ENCODE data around the gene BBS1. TPM values are rescaled to one million over a fixed set of nuclear protein-coding genes. Genes with fewer than 3 reads are reported as not detected.

Gene BBS1
- total RNA-seq, 2 experiments from 2014 or later, result 11.1 to 13.2 TPM

DNA sequence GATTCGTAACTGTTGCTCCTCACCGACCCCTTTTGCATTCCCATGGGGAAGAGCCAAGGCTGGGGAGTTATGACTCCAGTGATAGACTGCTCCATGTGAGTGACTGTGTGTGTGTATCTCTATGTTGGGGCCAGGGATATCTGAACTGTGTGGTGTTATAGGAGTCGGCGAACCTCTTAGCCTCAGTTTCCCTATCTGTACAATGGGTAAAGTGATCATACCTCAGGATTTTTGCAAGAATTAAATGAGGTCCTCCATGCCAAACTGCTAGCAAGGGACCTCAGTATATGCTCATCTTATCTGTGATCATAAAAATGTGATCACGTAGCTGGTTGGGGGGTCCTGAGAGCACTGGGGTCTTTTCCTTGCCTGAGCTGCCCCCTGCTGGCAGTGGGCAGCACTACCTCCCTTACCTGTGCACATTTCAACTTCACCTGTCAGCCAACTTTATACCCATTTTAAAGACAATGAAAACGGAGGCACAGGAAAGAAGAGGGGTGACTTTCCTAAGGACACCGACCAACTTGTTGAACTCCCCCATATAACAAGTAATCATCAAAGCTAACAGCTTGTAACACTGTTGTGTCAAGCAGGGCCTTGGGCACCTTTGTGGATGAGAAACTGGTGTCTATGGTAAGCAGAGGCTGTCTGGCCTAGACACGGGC, 31.6 kb upstream of the BBS1 start:
- intact Hi-C loops (cut with micrococcal nuclease), result loop anchor here (1.0 kb wide), 1 partner anchor 40 kb away; no protein-coding TSS in a partner anchor
- Mint-ChIP-seq H3K27ac (peak overlapping the region; percentile 87), H3K27me3 (no peaks in the 10 kb centered on the region), H3K9me3 (no peaks in the 10 kb centered on the region), H3K4me1 (ENCODE audit: low read depth) (peaks cover 21% of the 10 kb centered on the region), H3K4me3 (peak overlapping the region; percentile 88), H3K36me3 (peaks cover 9% of the 10 kb centered on the region)
- DNase-seq, result peak; percentile 42
- ChIA-PET POLR2A (interaction anchor here (0.6 to 2.0 kb wide), 2 partner anchors 40 to 67 kb away, joined by 3 to 9 read pairs; partner anchors contain the start of genes MRPL11 and ZDHHC24), CTCF (interaction anchor here (0.8 to 2.0 kb wide), 11 partner anchors 8 to 70 kb away, joined by 3 to 17 read pairs (median 4); partner anchors contain the start of genes MRPL11 and PELI3)

DNA sequence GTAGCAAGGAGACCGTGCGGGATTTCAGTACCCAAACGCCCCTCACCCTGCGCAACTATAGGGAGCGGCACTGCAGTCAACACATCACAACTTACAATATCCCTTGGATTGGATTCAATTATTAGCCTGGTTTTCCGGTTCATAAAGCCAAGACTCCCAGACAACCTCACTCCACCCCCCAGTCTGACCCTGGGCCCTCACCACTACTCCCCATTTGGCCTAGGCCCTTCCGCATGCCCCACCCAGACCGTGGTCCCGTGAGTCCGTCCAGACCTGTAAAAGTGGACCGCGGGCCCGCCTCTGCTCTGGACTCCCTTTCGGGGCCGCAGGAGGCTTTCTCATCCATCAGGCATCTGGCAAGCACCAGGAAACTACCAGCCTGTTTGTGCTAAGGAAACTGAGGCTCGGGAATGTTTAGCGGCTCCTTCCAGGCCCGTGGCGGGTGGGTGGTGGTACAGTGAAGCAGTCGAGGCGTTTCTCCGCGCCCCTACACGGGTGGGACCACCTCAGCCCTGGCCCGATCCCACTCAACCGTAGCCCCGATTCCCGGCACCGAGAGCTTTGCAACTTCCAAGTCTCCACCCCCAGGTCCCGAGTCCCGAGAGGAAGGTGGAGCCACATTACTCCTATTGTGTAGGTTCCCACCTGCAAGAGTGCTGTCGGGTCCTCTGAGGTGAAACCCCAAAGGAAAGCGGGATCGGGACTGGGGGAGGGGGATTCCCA, 30.9 kb upstream of the BBS1 start:
- H3K4me1 Mint-ChIP-seq (ENCODE audit: low read depth), result peaks cover 22% of the 10 kb centered on the region
- ChIA-PET POLR2A (interaction anchor here (0.8 to 2.0 kb wide), 12 partner anchors 10 to 362 kb away, joined by 3 to 15 read pairs (median 5); partner anchors contain the start of genes B4GAT1, CTSF, MRPL11 and PELI3), CTCF (interaction anchor here (0.8 to 2.0 kb wide), 24 partner anchors 9 to 199 kb away, joined by 3 to 17 read pairs (median 4); partner anchors contain the start of genes MRPL11, PELI3 and RBM4B)
- intact Hi-C loops (cut with micrococcal nuclease), result loop anchor here (1.0 kb wide), 5 partner anchors 13 to 199 kb away; partner anchors contain the start of genes ACTN3, PELI3 and ZDHHC24
- no peaks in the 10 kb centered on the region for H3K9me3 Mint-ChIP-seq
- no peak for DNase-seq
- peaks cover 9% of the 10 kb centered on the region for H3K36me3 Mint-ChIP-seq
- H3K4me3 Mint-ChIP-seq, result peak overlapping the region; percentile 88
- peak overlapping the region; percentile 87 for H3K27ac Mint-ChIP-seq
- H3K27me3 Mint-ChIP-seq, result no peaks in the 10 kb centered on the region

DNA sequence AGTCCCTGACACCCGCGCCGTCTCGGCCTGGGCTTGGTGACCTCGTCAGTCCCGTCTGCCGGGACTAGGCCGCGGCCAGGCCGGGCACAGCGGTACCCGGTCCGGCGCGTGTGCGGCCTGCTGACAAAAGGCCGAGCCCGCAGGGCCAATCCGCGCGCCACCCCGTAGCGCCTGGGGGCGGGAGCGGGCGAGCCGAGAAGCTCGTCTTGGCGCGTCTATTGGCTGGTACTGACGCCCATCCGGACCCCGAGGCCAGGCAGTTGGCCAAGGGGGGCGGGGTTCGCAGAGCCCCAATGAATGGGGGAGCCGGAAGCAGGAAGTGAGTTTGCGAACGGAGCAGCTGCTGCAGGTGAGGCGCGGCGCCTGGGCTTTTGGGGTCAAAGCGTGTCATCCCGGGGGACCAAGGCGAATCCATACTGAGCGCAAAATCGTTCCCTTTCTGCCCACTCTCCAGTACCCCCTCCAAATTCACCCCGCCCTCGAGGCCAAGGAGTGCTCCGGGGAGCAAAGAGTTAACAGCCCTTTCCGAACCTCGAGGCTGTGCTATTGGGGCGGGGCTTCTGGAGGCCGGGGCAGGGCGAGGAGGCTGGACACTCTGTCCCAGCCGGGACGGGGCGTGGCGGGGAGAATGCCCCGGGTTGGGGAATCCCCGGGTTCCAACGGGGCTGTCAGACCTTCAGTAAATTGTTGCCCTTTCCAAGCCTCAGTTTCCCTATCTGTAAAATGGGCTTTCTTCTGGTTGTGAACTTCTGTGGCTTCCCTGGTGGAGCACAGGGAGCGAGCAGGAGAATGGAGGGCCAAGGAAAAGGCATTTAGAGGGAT, 30.1 kb upstream of the BBS1 start, which contains the start of gene DPP3:
Gene DPP3, plus strand, starts transcription at position 318 of the 822 bp plus-strand sequence. CDS start 1,767 bp downstream, outside the sequence.
- peak; percentile 98 for DNase-seq
- H3K27ac Mint-ChIP-seq, result peak within 1 kb of the TSS; percentile 87
- H3K4me1 Mint-ChIP-seq (ENCODE audit: low read depth), result peaks cover 25% of the 10 kb centered on the region
- peak within 1 kb of the TSS; percentile 88 for H3K4me3 Mint-ChIP-seq
- H3K36me3 Mint-ChIP-seq, result peaks cover 9% of the 10 kb centered on the region
- ChIA-PET POLR2A (interaction anchor here (0.5 to 2.0 kb wide), 13 partner anchors 11 to 863 kb away, joined by 3 to 15 read pairs (median 5); partner anchors contain the start of genes B4GAT1, CTSF, MRPL11 and PELI3), CTCF (interaction anchor here (0.6 to 1.4 kb wide), 17 partner anchors 9 to 198 kb away, joined by 3 to 13 read pairs (median 3); partner anchors contain the start of genes MRPL11, PELI3 and RBM4B)
- no peaks in the 10 kb centered on the region for H3K27me3 Mint-ChIP-seq
- no peaks in the 10 kb centered on the region for H3K9me3 Mint-ChIP-seq
- intact Hi-C loops (cut with micrococcal nuclease), result loop anchor here (1.0 kb wide), 4 partner anchors 14 to 198 kb away; partner anchors contain the start of genes ACTN3, PELI3 and ZDHHC24

DNA sequence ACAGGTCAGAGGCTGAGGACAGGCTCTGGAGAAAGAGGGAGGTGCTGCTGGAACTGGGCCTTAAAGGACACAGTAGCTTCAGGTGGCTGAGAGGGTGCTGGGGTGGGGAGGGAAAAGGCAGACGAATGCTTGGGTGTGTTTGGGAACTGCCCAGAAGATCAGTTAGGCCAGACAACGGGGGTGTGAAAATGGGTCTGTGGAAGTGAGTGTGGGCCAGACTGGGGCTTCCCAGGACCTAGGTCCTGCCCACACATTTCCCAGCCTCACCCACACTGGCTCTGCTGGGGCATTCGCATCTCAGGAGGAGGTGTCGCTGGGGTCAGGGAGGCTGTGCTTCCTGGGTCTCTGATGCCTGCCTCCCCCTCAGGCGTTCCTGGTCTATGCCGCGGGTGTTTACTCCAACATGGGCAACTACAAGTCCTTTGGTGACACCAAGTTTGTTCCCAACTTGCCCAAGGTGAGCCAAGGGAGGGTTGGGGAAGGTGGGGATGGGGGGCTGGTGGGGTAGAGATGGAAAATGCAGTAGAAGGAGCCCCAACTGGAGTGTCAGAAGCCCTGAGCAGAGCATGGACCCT, 25.5 kb upstream of the BBS1 start:
- intact Hi-C loops (cut with micrococcal nuclease), result no loop called here
- Mint-ChIP-seq H3K4me1 (ENCODE audit: low read depth) (peaks cover 20% of the 10 kb centered on the region), H3K36me3 (peaks cover 17% of the 10 kb centered on the region), H3K27me3 (no peaks in the 10 kb centered on the region), H3K27ac (no peak overlapping the region), H3K4me3 (no peak overlapping the region), H3K9me3 (no peaks in the 10 kb centered on the region)
- no peak for DNase-seq
- CTCF ChIA-PET, result no interaction called here
- POLR2A ChIA-PET, result no interaction called here

DNA sequence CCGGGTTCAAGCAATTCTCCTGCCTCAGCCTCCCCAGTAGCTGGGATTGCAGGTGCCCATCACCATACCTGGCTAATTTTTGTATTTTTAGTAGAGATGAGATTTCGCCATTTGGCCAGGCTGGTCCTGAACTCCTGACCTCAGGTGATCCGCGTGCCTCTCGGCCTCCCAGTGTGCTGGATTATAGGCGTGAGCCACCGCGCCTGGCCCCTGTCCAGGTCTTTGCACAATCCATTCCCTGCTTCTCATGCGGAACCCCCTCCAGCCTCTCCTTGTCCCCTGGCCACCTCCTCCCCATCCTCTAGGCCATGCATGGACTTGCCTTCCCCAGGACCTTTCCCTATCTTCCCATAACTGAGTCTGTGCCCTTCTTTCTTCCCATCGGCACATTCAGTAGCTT, 21.5 kb upstream of the BBS1 start:
- no peak for DNase-seq
- H3K4me1 Mint-ChIP-seq (ENCODE audit: low read depth), result peaks cover 3% of the 10 kb centered on the region
- ChIA-PET POLR2A (no interaction called here), CTCF (interaction anchor here (1.0 kb wide), 1 partner anchor 10 kb away, joined by 3 read pairs; no protein-coding TSS in a partner anchor)
- H3K27ac Mint-ChIP-seq, result no peak overlapping the region
- H3K36me3 Mint-ChIP-seq, result peaks cover 19% of the 10 kb centered on the region
- H3K4me3 Mint-ChIP-seq, result no peak overlapping the region
- no peaks in the 10 kb centered on the region for H3K27me3 Mint-ChIP-seq
- intact Hi-C loops (cut with micrococcal nuclease), result no loop called here
- no peaks in the 10 kb centered on the region for H3K9me3 Mint-ChIP-seq

DNA sequence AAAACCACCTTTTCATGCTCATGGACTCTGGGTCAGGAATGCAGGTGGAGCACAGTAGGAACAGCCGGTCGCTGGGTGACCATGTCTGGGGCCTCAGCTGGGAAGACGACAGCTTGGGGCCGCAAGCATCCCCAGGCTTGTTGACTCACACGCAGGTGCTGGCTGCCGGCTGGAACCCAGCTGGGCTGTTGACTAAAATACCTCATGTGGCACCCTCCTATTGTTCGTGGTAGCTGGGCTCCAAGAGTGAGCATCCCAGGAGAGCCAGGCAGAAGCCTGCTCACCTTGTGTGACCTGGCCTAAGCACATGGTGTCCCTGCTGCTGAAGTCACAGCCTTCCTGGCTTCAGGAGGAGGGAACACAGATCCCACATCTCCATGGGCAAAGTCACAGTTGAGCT, 20.8 kb upstream of the BBS1 start:
- peaks cover 19% of the 10 kb centered on the region for H3K36me3 Mint-ChIP-seq
- H3K27me3 Mint-ChIP-seq, result no peaks in the 10 kb centered on the region
- CTCF ChIA-PET, result no interaction called here
- H3K9me3 Mint-ChIP-seq, result no peaks in the 10 kb centered on the region
- intact Hi-C loops (cut with micrococcal nuclease), result no loop called here
- POLR2A ChIA-PET, result no interaction called here
- no peak overlapping the region for H3K4me3 Mint-ChIP-seq
- H3K4me1 Mint-ChIP-seq (ENCODE audit: low read depth), result peaks cover 2% of the 10 kb centered on the region
- no peak overlapping the region for H3K27ac Mint-ChIP-seq
- no peak for DNase-seq

DNA sequence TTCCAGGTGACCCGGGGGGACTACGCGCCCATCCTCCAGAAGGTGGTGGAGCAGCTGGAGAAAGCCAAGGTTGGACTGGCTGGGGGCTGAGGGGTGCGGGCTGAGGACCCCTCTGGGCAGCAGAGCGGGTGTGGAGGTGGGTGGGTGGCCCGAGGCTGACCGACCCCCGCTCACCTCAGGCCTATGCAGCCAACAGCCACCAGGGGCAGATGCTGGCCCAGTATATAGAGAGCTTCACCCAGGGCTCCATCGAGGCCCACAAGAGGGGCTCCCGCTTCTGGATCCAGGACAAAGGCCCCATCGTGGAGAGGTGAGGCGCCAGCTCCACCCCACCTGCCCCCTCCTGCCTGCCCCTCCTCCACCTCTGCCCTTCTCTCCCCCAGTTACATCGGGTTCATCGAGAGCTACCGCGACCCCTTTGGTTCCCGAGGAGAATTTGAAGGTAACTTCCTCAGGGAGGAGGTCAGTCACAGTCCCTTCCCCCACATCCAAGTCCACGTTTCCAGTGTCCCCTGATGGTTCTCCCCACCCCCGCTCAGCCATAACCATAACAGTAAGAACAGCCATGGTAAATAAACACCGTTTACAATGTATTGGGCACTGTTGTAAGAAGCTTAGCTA, 19.0 kb upstream of the BBS1 start:
- no peak for DNase-seq
- H3K27me3 Mint-ChIP-seq, result no peaks in the 10 kb centered on the region
- intact Hi-C loops (cut with micrococcal nuclease), result no loop called here
- POLR2A ChIA-PET, result interaction anchor here (1.5 to 1.7 kb wide), 2 partner anchors 19 to 147 kb away, joined by 4 to 5 read pairs; partner anchors contain the start of genes BBS1 and RBM4
- CTCF ChIA-PET, result interaction anchor here (0.8 to 1.1 kb wide), 4 partner anchors 11 to 116 kb away, joined by 3 to 5 read pairs (median 4); partner anchors contain the start of gene DPP3
- no peaks in the 10 kb centered on the region for H3K9me3 Mint-ChIP-seq
- peaks cover 23% of the 10 kb centered on the region for H3K36me3 Mint-ChIP-seq
- no peak overlapping the region for H3K27ac Mint-ChIP-seq
- no peaks in the 10 kb centered on the region for H3K4me1 Mint-ChIP-seq (ENCODE audit: low read depth)
- no peak overlapping the region for H3K4me3 Mint-ChIP-seq

DNA sequence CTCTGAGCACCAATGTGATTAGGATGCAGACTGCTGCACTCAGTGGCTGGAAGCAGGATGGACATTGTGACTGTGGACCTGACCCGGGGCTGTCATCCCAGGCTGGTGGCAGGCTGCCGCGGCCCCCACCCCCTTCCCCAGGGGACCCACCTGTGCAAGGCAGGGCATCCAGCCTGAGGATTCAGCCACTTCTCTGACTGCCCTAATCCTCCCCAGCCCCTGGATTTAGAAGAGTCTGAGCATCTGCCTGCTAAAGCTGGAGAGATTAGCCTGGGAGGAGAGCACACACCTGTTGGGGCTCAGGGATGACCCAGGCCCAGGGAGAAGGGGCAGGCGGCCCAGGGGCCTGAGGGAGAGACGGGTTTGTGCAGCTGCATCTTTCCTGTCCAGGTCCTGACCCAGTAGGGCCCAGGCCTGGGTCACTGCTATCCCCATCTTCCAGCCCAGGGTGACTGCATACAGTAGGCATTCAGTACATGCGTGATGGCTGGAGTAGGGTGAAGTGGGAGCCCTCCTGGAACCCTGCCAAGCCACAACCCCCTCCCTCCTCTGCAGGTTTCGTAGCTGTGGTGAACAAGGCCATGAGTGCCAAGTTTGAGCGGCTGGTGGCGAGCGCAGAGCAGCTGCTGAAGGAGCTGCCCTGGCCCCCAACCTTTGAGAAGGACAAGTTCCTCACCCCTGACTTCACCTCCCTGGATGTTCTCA, 18.1 kb upstream of the BBS1 start:
- H3K27ac Mint-ChIP-seq, result no peak overlapping the region
- CTCF ChIA-PET, result interaction anchor here (1.0 to 1.5 kb wide), 4 partner anchors 16 to 186 kb away, joined by 3 to 5 read pairs (median 4); no protein-coding TSS in a partner anchor

DNA sequence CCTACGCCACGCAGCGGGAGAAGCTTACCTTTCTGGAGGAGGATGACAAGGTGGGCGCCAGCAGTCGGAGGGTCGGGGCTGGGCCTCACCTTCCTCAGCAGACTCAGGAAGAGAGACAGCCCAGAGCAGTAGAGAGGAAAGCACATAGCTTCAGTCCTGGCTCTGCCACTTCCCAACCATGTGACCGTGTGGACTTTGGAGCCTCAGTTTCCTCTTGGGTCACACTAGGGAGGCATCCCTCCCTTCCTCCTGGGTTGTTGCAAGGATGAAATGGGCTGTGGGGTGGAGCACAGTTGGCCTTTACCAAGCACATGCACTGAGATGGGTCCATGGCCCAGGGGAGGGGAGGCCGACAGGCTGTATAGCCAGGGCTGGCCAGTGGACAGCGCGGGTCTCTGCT, 17.3 kb upstream of the BBS1 start:
- CTCF ChIA-PET, result interaction anchor here (1.5 kb wide), 1 partner anchor 185 kb away, joined by 3 read pairs; no protein-coding TSS in a partner anchor
- DNase-seq, result no peak
- POLR2A ChIA-PET, result interaction anchor here (1.7 kb wide), 1 partner anchor 17 kb away, joined by 5 read pairs; the partner anchor contains the start of gene BBS1
- no peaks in the 10 kb centered on the region for H3K9me3 Mint-ChIP-seq
- no peaks in the 10 kb centered on the region for H3K27me3 Mint-ChIP-seq
- intact Hi-C loops (cut with micrococcal nuclease), result no loop called here
- no peak overlapping the region for H3K27ac Mint-ChIP-seq
- H3K36me3 Mint-ChIP-seq, result peaks cover 24% of the 10 kb centered on the region
- no peaks in the 10 kb centered on the region for H3K4me1 Mint-ChIP-seq (ENCODE audit: low read depth)
- no peak overlapping the region for H3K4me3 Mint-ChIP-seq

More for the DNA sequence above, 18.1 kb upstream of the BBS1 start:
- DNase-seq, result no peak
- POLR2A ChIA-PET, result interaction anchor here (1.5 to 1.7 kb wide), 2 partner anchors 18 to 146 kb away, joined by 4 to 5 read pairs; partner anchors contain the start of genes BBS1 and RBM4
- intact Hi-C loops (cut with micrococcal nuclease), result no loop called here
- Mint-ChIP-seq H3K4me1 (ENCODE audit: low read depth) (no peaks in the 10 kb centered on the region), H3K36me3 (peaks cover 24% of the 10 kb centered on the region), H3K27me3 (no peaks in the 10 kb centered on the region), H3K4me3 (no peak overlapping the region), H3K9me3 (no peaks in the 10 kb centered on the region)

DNA sequence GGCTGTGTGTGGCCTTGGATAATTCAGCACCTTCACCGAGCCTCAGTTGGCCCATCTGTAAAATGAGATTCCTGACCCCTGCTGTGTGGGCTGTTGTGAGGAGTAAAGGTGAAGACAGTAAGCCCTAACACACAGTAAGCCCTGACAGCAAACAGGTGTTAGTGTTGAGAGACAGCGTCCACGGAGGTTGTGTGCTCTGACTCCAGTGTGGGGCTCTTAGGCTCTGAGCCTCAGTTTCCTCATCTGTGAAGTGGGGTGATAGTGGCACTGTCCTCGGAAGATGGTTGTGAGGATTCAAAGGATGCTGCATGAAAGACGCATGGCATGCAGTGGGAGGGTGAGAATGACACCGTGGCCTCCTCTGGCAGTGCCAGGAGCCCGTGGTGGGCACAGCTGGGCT, 16.0 kb upstream of the BBS1 start:
- Mint-ChIP-seq H3K27ac (no peak overlapping the region), H3K4me3 (no peak overlapping the region), H3K36me3 (peaks cover 24% of the 10 kb centered on the region), H3K9me3 (no peaks in the 10 kb centered on the region), H3K27me3 (no peaks in the 10 kb centered on the region), H3K4me1 (ENCODE audit: low read depth) (no peaks in the 10 kb centered on the region)
- CTCF ChIA-PET, result interaction anchor here (0.6 kb wide), 1 partner anchor 157 kb away, joined by 3 read pairs; no protein-coding TSS in a partner anchor
- intact Hi-C loops (cut with micrococcal nuclease), result no loop called here
- POLR2A ChIA-PET, result no interaction called here
- DNase-seq, result no peak

Data from activated CD4-positive, alpha-beta memory T cell treated with anti-CD3 and anti-CD28 coated beads for 36 hours (primary cell).